PC-9 (cell line): ENCODE measurements around the gene NPR2.

Experiments
- CTCF ChIP-seq: fragments of 200-600 bp; sonication (generic); conservative IDR thresholded peaks from 2 replicates; pipeline ENCODE4 v1.6.1; 2017; ENCODE audit warnings: mixed run types, antibody characterized with exemption, mild to moderate bottlenecking, moderate library complexity
- EZH2 ChIP-seq: fragments of 200-600 bp; sonication (generic); IDR thresholded peaks from 2 replicates; pipeline ENCODE4 v1.8.0; 2017; ENCODE audit warnings: antibody characterized with exemption, low read depth

- TF ChIP-seq CTCF, result peak; percentile 68
- no peak for TF ChIP-seq EZH2
Observed at GRCh38 chr9:35756275-35757225, 34.8 kb upstream of the NPR2 start.
